OCI-LY3 (cell line): Measurements from ENCODE around the gene NR3C1.

Experiments
- H2AFZ ChIP-seq: fragments of 200-600, 300-600 bp; shearing (Covaris generic); 2 replicates; pipeline ENCODE4 v1.6.0; 2014; ENCODE audit warnings: antibody characterized with exemption, low read depth, low read length
- H3K27ac ChIP-seq: fragments of 200-600, 300-600 bp; sonication (generic); 2 replicates; pipeline ENCODE4 v1.5.1; 2014; ENCODE audit warnings: mild to moderate bottlenecking, low read length, moderate library complexity, mixed read lengths
- H3K27me3 ChIP-seq: fragments of 200-600, 300-600 bp; sonication (generic); 2 replicates; pipeline ENCODE4 v1.6.1; 2014; ENCODE audit warnings: low read depth, low read length, mixed read lengths
- H3K36me3 ChIP-seq: fragments of 200-600, 300-600 bp; sonication (generic); replicated peaks from 2 replicates; pipeline ENCODE3; 2014; ENCODE audit warnings: low read depth, low read length, mixed read lengths
- H3K4me1 ChIP-seq: fragments of 300-600, 200-600 bp; sonication (generic); 2 replicates; pipeline ENCODE4 v1.6.1; 2014; ENCODE audit warnings: low read length, mixed read lengths
- H3K4me2 ChIP-seq: fragments of 200-600, 300-600 bp; sonication (generic); 2 replicates; pipeline ENCODE4 v1.6.1; 2014; ENCODE audit warnings: low read length, mixed read lengths
- H3K4me3 ChIP-seq: fragments of 300-600, 200-600 bp; sonication (generic); 2 replicates; pipeline ENCODE4 v1.5.1; 2014; ENCODE audit warnings: antibody characterized with exemption, mild to moderate bottlenecking, low read length, moderate library complexity
- H3K79me2 ChIP-seq: fragments of 300-600, 200-600 bp; shearing (Covaris generic); 2 replicates; pipeline ENCODE4 v1.6.1; 2014; ENCODE audit warnings: mild to moderate bottlenecking, low read length, mixed read lengths
- H3K9ac ChIP-seq: fragments of 300-600, 200-600 bp; shearing (Covaris generic); 2 replicates; pipeline ENCODE4 v1.6.0; 2014; ENCODE audit warnings: mild to moderate bottlenecking, low read length, moderate library complexity
- H3K9me3 ChIP-seq: fragments of 200-600, 300-600 bp; shearing (Covaris generic); 2 replicates; pipeline ENCODE4 v1.6.1; 2014; ENCODE audit warnings: low read length, mixed read lengths; ENCODE audit not compliant: insufficient read depth
- H4K20me1 ChIP-seq: fragments of 200-600, 300-600 bp; sonication (generic); 2 replicates; pipeline ENCODE4 v1.6.1; 2016; ENCODE audit warnings: low read length, mixed read lengths; ENCODE audit not compliant: insufficient read depth
- CTCF ChIP-seq: fragments of 200-600, 300-600 bp; sonication (generic); IDR thresholded peaks from 2 replicates; pipeline ENCODE4 v1.5.1; 2014; ENCODE audit warnings: antibody characterized with exemption, low read length, low read depth
- EZH2phosphoT487 ChIP-seq: fragments of 200-600 bp; shearing (Covaris generic); IDR thresholded peaks from 2 replicates; pipeline ENCODE4 v1.6.1; 2018; ENCODE audit warnings: antibody characterized with exemption, mixed run types, low read depth

The NR3C1 gene

GRCh38 chr5:143409926-143410325 lies 6.4 kb upstream of the NR3C1 start:
- H3K27me3 ChIP-seq, result no peaks in the 10 kb centered on the region
- H3K4me2 ChIP-seq, result no peak overlapping the region
- TF ChIP-seq EZH2phosphoT487, result no peak
- no peak for TF ChIP-seq CTCF
- no peaks in the 10 kb centered on the region for H3K36me3 ChIP-seq
- H3K9ac ChIP-seq, result no peak overlapping the region
- H3K4me3 ChIP-seq, result no peak overlapping the region
- no peak overlapping the region for H2AFZ ChIP-seq
- H3K4me1 ChIP-seq, result peaks cover 40% of the 10 kb centered on the region
- H4K20me1 ChIP-seq, result no peaks in the 10 kb centered on the region
- H3K9me3 ChIP-seq, result no peaks in the 10 kb centered on the region; the same call in 1 of the 2 replicates
- H3K27ac ChIP-seq, result no peak overlapping the region
- H3K79me2 ChIP-seq, result no peaks in the 10 kb centered on the region

DNA sequence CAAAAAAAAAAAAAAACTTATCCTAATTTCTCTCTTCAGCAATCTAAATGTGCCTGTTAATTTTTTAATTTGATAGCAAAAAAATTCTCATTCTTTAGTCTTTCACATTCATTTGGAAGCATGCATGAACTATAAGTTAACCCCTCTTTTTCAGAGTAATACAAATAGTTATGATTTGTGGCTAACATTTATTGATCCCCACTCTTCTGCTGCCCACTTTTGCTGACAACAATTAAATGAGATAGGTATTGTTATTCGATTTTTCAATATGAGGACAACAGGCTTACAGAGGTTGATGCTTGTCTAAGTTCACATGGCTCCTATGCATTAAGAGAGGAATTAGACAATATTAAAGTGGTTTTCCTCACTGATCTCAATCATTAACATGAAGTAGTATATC lies 2.9 kb upstream of the NR3C1 start:
- H3K9me3 ChIP-seq, result no peaks in the 10 kb centered on the region; the same call in 1 of the 2 replicates
- H3K4me1 ChIP-seq, result peaks cover 7% of the 10 kb centered on the region; the same call in 1 of the 2 replicates
- H3K27ac ChIP-seq, result no peak overlapping the region
- H3K27me3 ChIP-seq, result no peaks in the 10 kb centered on the region
- H3K36me3 ChIP-seq, result no peaks in the 10 kb centered on the region
- peak overlapping the region; percentile 98; the same call in 1 of the 2 replicates for H3K4me2 ChIP-seq
- peaks cover 22% of the 10 kb centered on the region for H3K79me2 ChIP-seq
- H4K20me1 ChIP-seq, result peaks cover 6% of the 10 kb centered on the region; the same call in 1 of the 2 replicates
- H3K4me3 ChIP-seq, result no peak overlapping the region
- TF ChIP-seq EZH2phosphoT487 (no peak), CTCF (no peak)
- no peak overlapping the region for H2AFZ ChIP-seq
- no peak overlapping the region for H3K9ac ChIP-seq

DNA sequence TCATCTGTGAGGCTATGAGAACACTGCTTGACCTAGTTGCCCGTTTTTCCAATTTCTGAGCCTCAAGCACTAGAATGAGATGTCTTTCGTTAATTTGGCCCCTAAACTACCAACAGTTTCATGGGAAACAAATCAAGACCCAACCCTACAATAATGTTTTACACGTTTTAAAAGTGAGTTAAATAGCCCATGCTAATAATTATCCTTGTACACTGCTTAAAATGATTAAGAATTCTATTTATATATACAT lies 2.3 kb upstream of the NR3C1 start:
- Histone ChIP-seq H3K4me1 (peaks cover 7% of the 10 kb centered on the region; the same call in 1 of the 2 replicates), H3K9me3 (no peaks in the 10 kb centered on the region; the same call in 1 of the 2 replicates), H3K27ac (peak overlapping the region; percentile 98), H3K9ac (peak overlapping the region; percentile 97), H3K79me2 (peaks cover 28% of the 10 kb centered on the region), H2AFZ (peak overlapping the region; percentile 87), H3K4me3 (peak overlapping the region; percentile 99), H4K20me1 (peaks cover 8% of the 10 kb centered on the region; the same call in 1 of the 2 replicates), H3K27me3 (no peaks in the 10 kb centered on the region), H3K36me3 (no peaks in the 10 kb centered on the region), H3K4me2 (peak overlapping the region; percentile 98)
- TF ChIP-seq EZH2phosphoT487 (no peak), CTCF (no peak)

DNA sequence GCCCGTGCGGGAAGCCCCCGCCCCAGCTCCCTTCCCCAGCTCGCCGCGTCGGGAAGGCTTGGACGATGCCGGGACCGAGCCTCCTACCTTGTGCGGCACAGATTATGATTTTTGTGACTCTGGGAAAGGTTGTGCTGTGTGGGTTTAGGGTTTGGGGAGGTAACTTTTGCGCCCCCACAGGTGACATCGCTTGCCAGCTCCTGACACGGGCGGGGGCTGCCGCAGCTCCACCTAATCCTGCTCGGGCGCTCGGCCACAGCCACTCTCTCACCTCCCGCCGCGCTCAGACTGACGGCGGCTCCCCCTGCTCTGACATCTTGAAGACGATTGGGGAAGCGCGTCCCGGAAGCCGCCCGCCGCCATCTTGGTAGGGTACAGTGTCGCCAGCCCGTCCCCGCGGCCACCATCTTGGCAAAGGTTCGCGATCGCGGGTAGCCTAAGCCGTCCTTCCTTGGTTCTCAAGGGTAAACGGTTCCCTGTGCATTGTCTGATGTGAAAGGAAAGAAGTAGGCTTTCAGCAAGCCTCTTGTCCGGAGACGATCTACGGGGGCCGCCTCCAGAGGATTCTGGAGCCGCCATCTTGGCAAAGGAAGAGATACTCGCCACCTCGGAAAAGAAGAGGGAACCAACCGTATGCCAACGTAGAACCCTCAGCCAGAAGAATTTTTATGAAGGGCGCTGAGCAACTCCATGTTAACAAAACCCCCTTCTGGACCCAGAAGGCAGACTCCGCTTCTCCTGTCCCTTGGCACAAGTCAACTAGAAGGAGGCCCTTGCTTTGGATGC lies 1.8 kb upstream of the NR3C1 start:
- Histone ChIP-seq H3K27ac (peak overlapping the region; percentile 98), H2AFZ (peak overlapping the region; percentile 87), H3K4me2 (peak overlapping the region; percentile 98), H3K4me3 (peak overlapping the region; percentile 99), H3K79me2 (peaks cover 33% of the 10 kb centered on the region), H3K9me3 (no peaks in the 10 kb centered on the region; the same call in 1 of the 2 replicates), H3K4me1 (peaks cover 7% of the 10 kb centered on the region; the same call in 1 of the 2 replicates), H3K27me3 (no peaks in the 10 kb centered on the region), H3K36me3 (peaks cover 2% of the 10 kb centered on the region), H4K20me1 (peaks cover 8% of the 10 kb centered on the region; the same call in 1 of the 2 replicates), H3K9ac (peak overlapping the region; percentile 97)
- TF ChIP-seq CTCF (no peak), EZH2phosphoT487 (no peak)
